Lower leg skin (tissue), 3 donors: ENCODE data around the gene NIM1K.

Source experiments
- POLR2A ChIP-seq, 2 donors: fragments of 450-650 bp; IDR thresholded peaks; one replicate each; pipeline ENCODE4 v1.6.1; 2016 to 2017; ENCODE audit warnings: antibody characterized with exemption in 2 of 2, mild to moderate bottlenecking in 1 of 2, moderate library complexity in 1 of 2
- TF ChIP-seq, protein P1 (sequence below), 3 donors: fragments of 450-650 bp; IDR thresholded peaks; one replicate each; pipeline ENCODE4 v1.5.1; 2016; ENCODE audit warnings: antibody characterized with exemption in 3 of 3, mild to moderate bottlenecking in 3 of 3, moderate library complexity in 2 of 3

DNA sequence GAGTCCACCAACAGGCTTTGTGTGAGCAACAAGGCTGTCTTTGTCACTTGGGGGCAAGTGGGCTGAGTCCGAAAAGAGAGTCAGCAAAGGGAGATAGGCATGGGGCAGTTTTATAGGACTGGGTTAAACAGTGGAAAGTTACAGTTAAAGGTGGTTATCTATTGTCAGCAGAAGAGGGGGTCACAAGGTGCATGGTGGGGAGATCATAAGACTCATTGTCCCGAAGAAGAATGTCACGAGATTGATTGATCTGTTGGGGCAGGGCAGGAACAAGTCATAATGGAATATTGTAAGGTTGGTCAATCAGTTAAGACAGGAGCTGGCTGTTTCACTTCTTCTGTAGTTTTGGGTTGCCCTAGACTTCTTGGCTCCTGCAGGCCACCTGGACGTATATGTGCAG, 128.8 kb downstream of the NIM1K start:
- TF ChIP-seq, protein P1, sequence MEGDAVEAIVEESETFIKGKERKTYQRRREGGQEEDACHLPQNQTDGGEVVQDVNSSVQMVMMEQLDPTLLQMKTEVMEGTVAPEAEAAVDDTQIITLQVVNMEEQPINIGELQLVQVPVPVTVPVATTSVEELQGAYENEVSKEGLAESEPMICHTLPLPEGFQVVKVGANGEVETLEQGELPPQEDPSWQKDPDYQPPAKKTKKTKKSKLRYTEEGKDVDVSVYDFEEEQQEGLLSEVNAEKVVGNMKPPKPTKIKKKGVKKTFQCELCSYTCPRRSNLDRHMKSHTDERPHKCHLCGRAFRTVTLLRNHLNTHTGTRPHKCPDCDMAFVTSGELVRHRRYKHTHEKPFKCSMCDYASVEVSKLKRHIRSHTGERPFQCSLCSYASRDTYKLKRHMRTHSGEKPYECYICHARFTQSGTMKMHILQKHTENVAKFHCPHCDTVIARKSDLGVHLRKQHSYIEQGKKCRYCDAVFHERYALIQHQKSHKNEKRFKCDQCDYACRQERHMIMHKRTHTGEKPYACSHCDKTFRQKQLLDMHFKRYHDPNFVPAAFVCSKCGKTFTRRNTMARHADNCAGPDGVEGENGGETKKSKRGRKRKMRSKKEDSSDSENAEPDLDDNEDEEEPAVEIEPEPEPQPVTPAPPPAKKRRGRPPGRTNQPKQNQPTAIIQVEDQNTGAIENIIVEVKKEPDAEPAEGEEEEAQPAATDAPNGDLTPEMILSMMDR (IDR thresholded peaks at IDR 0.05), result no peak
- TF ChIP-seq POLR2A (IDR thresholded peaks at IDR 0.05), result no peak
